NCI-H748 treated with DMSO at 0.1 percent for 48 hours (cell line): Measurements from ENCODE around the gene RPS2.

Source experiments
- DNase-seq: peaks from one replicate; lab custom pipeline; 2025; lab: John Stamatoyannopoulos, UW

Gene RPS2

GRCh38 chr16:1981398-1981836 is 16.8 kb upstream of the RPS2 start, which contains the start of gene NOXO1:
Gene NOXO1, minus strand, starts transcription at chr16:1981469. Its CDS starts 290 bp downstream, at chr16:1981179.
- no peak for DNase-seq

GRCh38 chr16:1980770-1981087 is 16.1 kb upstream of the RPS2 start:
- DNase-seq: no peak

- DNase-seq: no peak
Measured at GRCh38 chr16:1980030-1980769, 15.6 kb upstream of the RPS2 start.

- DNase-seq: peak; percentile 34
Measured at GRCh38 chr16:1979271-1980029, 14.8 kb upstream of the RPS2 start.

- DNase-seq: no peak
Measured at GRCh38 chr16:1978476-1979120, 14.0 kb upstream of the RPS2 start.

- DNase-seq: no peak
Measured at GRCh38 chr16:1977875-1978268, 13.2 kb upstream of the RPS2 start.

- DNase-seq: no peak
Measured at GRCh38 chr16:1976951-1977874, 12.6 kb upstream of the RPS2 start.

GRCh38 chr16:1976216-1976520 is 11.5 kb upstream of the RPS2 start:
- DNase-seq: no peak

- no peak for DNase-seq
Measured at GRCh38 chr16:1975432-1976215, 11.0 kb upstream of the RPS2 start.

- no peak for DNase-seq
Measured at GRCh38 chr16:1974157-1975070, 9.8 kb upstream of the RPS2 start.

GRCh38 chr16:1973461-1974156 is 9.0 kb upstream of the RPS2 start:
- no peak for DNase-seq

GRCh38 chr16:1972490-1972877 is 7.9 kb upstream of the RPS2 start:
- no peak for DNase-seq

- peak; percentile 70 for DNase-seq
Measured at GRCh38 chr16:1971796-1972489, 7.3 kb upstream of the RPS2 start, which contains the start of gene TBL3. Gene TBL3, plus strand, starts transcription at chr16:1972053. Its CDS starts 112 bp downstream, at chr16:1972165.

- DNase-seq: no peak
Measured at GRCh38 chr16:1968146-1968953, 3.7 kb upstream of the RPS2 start.

- DNase-seq: no peak
Measured at GRCh38 chr16:1966460-1966859, 1.8 kb upstream of the RPS2 start, which contains the start of gene RNF151. Gene RNF151, plus strand, starts transcription at chr16:1966856. Its CDS starts 26 bp downstream, at chr16:1966882.

GRCh38 chr16:1965396-1966001 is 873 bp upstream of the RPS2 start:
- DNase-seq: no peak

- no peak for DNase-seq
Measured at GRCh38 chr16:1963806-1964505, 670 bp downstream of the RPS2 start.
